ENCODE measurements around the gene DIO3. TPM values are rescaled to one million over a fixed set of nuclear protein-coding genes. Genes with fewer than 3 reads are reported as not detected.

Gene DIO3
- total RNA-seq, 1 experiment from 2014 or later = 4.4 TPM

DNA sequence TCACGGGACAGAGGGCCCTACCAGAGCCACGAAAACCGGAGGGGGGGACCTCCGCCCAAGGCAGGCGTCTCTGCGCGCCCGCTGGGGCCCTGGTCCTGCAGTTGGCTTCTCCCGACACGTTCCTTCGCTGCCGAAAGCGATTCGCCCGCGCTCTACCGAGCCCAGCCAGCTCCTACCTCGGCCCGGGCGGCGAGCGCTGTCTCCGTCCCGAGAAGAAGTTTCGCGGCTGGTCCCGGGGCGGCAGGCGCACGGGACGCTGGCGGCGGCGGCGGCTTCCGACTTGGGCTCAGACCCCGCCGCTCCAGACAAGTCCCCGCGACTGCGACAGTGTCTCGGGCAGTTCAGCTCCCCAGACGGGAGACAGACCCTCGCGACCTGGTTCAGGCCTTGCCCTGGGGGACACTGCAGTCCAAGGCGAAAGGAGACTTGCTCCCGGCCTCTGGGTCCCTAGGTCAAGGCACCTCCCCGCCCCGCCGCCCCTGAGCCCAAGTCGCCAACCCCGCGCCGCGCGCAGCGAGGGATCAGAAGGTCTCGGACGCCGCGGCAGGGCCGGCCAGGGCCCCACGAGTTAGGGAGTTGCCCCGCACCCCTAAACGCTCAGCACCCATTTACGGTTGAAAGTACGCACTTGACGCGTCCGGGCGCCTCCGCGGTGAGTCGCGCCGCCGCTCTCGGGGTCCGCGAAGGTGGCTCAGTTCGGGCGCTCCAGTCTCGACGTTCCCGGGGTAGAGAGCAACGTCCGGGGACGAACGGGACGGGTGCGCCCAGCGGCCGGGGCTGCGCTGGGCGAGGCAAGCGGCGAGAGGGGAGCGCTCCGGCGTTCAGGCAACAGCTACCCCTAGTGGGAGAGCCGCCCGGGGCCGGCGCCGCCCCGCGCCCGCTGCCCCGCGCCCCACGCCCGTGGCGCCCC is 1.4 kb upstream of the DIO3 start:
- no peak for TF ChIP-seq SIN3A (IDR thresholded peaks at IDR 0.05; ENCODE audit: borderline replicate concordance, insufficient read depth, low read depth, low read length)
- peak; percentile 79 for TF ChIP-seq CTCF (IDR thresholded peaks at IDR 0.05)
- TF ChIP-seq POLR2AphosphoS5 (IDR thresholded peaks at IDR 0.05; ENCODE audit: low read depth, low read length) = no peak
- no peak for TF ChIP-seq TCF7L2 (IDR thresholded peaks at IDR 0.05; ENCODE audit: low read depth, low read length)
- no peaks in the 10 kb centered on the region for H3K4me1 ChIP-seq (ENCODE audit: control insufficient read depth, insufficient read depth, low read length)
- DNase-seq (ENCODE audit: low read depth, low spot score) = no peak
- CTCF ChIA-PET = interaction anchor here (0.6 to 1.2 kb wide), 2 partner anchors 485 to 1173 kb away, joined by 3 to 5 read pairs; no protein-coding TSS in a partner anchor
- peak; percentile 89 for ATAC-seq
- no peaks in the 10 kb centered on the region for H3K9me3 ChIP-seq (ENCODE audit: control insufficient read depth, insufficient read depth, low read depth, low read length)
- H3K27ac ChIP-seq (ENCODE audit: low read length) = peak overlapping the region; percentile 61; the same call in 1 of the 2 replicates
- in situ Hi-C loops (cut with HindIII; ENCODE audit: low pct_unique_long_range_greater_than_20kb, low sequenced_read_pairs) (no loop called here), intact Hi-C loops (cut with micrococcal nuclease; ENCODE audit: unreplicated experiment) (loop anchor here (10.0 kb wide), 2 partner anchors 75 to 325 kb away; no protein-coding TSS in a partner anchor)
- H3K4me3 ChIP-seq (ENCODE audit: low read depth in 2 of 2, low read length in 2 of 2) = peak overlapping the region; percentile 47 to 67
- H3K27me3 ChIP-seq (ENCODE audit: control insufficient read depth, insufficient read depth, low read length) = no peaks in the 10 kb centered on the region
- no peaks in the 10 kb centered on the region for H3K36me3 ChIP-seq (ENCODE audit: control insufficient read depth, insufficient read depth, low read length)
- BruUV-seq (replicated peaks) = no TSS peak
- POLR2A ChIA-PET = interaction anchor here (0.6 kb wide), 1 partner anchor 165 kb away, joined by 3 read pairs; no protein-coding TSS in a partner anchor

DNA sequence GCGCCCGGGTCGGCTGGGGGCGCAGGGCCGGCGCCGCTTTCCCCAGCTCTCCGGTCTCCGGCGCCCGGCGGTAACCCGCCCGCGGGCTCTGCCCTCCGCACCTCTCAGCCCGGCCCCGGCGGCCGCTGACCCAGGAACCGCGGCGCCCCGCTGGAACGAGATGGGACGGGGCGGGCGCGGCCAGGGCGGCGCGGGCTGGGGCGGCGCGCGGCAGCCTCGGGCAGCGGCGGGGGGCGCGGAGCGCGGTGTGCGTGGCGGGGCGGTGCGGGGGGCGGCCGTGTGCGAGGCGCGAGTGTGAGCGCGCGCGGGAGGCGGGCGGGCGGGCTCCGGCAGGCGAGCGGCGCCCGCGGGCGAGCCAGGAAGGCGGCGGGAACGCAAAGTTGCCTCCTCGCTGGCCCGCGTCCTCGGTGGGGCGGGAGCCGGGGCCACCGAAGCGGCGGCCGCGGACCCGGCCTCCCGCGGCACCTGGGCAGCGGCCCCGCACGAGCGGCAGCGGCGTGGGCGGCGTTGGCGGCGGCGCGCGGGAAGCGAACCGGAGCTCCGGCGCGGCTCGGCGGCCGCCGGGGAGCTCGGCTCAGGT is 671 bp upstream of the DIO3 start:
- H3K4me3 ChIP-seq (ENCODE audit: low read depth in 2 of 2, low read length in 2 of 2) = peak overlapping the region in 1 of 2 experiments; percentile 47; a peak in 3 of 4 replicates
- CTCF ChIA-PET = no interaction called here
- POLR2A ChIA-PET = no interaction called here
- no peak for DNase-seq (ENCODE audit: low read depth, low spot score)
- no peak overlapping the region for H3K27ac ChIP-seq (ENCODE audit: low read length)
- no peaks in the 10 kb centered on the region for H3K4me1 ChIP-seq (ENCODE audit: control insufficient read depth, insufficient read depth, low read length)
- BruUV-seq (replicated peaks) = no TSS peak
- in situ Hi-C loops (cut with HindIII; ENCODE audit: low pct_unique_long_range_greater_than_20kb, low sequenced_read_pairs) (no loop called here), intact Hi-C loops (cut with micrococcal nuclease; ENCODE audit: unreplicated experiment) (no loop called here)
- H3K27me3 ChIP-seq (ENCODE audit: control insufficient read depth, insufficient read depth, low read length) = no peaks in the 10 kb centered on the region
- ATAC-seq = peak; percentile 27
- no peaks in the 10 kb centered on the region for H3K9me3 ChIP-seq (ENCODE audit: control insufficient read depth, insufficient read depth, low read depth, low read length)
- TF ChIP-seq SIN3A (IDR thresholded peaks at IDR 0.05; ENCODE audit: borderline replicate concordance, insufficient read depth, low read depth, low read length) (no peak), POLR2AphosphoS5 (IDR thresholded peaks at IDR 0.05; ENCODE audit: low read depth, low read length) (no peak), CTCF (IDR thresholded peaks at IDR 0.05) (peak; percentile 42)
- no peaks in the 10 kb centered on the region for H3K36me3 ChIP-seq (ENCODE audit: control insufficient read depth, insufficient read depth, low read length)

DNA sequence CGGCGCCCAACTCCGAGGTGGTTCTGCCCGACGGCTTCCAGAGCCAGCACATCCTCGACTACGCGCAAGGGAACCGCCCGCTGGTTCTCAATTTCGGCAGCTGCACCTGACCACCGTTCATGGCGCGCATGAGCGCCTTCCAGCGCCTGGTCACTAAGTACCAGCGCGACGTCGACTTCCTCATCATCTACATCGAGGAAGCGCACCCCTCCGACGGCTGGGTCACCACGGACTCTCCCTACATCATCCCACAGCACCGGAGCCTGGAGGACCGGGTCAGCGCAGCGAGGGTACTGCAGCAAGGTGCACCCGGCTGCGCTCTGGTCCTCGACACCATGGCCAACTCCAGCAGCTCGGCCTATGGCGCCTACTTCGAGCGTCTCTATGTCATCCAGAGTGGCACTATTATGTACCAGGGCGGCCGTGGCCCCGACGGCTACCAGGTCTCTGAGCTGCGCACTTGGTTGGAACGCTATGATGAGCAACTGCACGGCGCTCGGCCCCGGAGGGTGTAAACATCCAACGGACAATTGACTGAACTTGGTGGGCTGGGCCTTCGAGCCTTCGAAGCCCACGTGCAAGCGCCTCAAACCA is 699 bp downstream of the DIO3 start:
- H3K27ac ChIP-seq (ENCODE audit: low read length) = no peak overlapping the region
- no peak for TF ChIP-seq CTCF (IDR thresholded peaks at IDR 0.05)
- TF ChIP-seq TCF7L2 (IDR thresholded peaks at IDR 0.05; ENCODE audit: low read depth, low read length) = no peak
- no peak for TF ChIP-seq POLR2AphosphoS5 (IDR thresholded peaks at IDR 0.05; ENCODE audit: low read depth, low read length)
- no peaks in the 10 kb centered on the region for H3K27me3 ChIP-seq (ENCODE audit: control insufficient read depth, insufficient read depth, low read length)
- no peaks in the 10 kb centered on the region for H3K4me1 ChIP-seq (ENCODE audit: control insufficient read depth, insufficient read depth, low read length)
- CTCF ChIA-PET = no interaction called here
- BruUV-seq (replicated peaks) = no TSS peak
- DNase-seq (ENCODE audit: low read depth, low spot score) (no peak), ATAC-seq (no peak)
- in situ Hi-C loops (cut with HindIII; ENCODE audit: low pct_unique_long_range_greater_than_20kb, low sequenced_read_pairs) (no loop called here), intact Hi-C loops (cut with micrococcal nuclease; ENCODE audit: unreplicated experiment) (no loop called here)
- no peaks in the 10 kb centered on the region for H3K36me3 ChIP-seq (ENCODE audit: control insufficient read depth, insufficient read depth, low read length)
- no peaks in the 10 kb centered on the region for H3K9me3 ChIP-seq (ENCODE audit: control insufficient read depth, insufficient read depth, low read depth, low read length)
- H3K4me3 ChIP-seq (ENCODE audit: low read depth in 2 of 2, low read length in 2 of 2) = no peak overlapping the region
- POLR2A ChIA-PET = no interaction called here
